ENCODE results near the gene SMARCAD1.

The SMARCAD1 gene

DNA sequence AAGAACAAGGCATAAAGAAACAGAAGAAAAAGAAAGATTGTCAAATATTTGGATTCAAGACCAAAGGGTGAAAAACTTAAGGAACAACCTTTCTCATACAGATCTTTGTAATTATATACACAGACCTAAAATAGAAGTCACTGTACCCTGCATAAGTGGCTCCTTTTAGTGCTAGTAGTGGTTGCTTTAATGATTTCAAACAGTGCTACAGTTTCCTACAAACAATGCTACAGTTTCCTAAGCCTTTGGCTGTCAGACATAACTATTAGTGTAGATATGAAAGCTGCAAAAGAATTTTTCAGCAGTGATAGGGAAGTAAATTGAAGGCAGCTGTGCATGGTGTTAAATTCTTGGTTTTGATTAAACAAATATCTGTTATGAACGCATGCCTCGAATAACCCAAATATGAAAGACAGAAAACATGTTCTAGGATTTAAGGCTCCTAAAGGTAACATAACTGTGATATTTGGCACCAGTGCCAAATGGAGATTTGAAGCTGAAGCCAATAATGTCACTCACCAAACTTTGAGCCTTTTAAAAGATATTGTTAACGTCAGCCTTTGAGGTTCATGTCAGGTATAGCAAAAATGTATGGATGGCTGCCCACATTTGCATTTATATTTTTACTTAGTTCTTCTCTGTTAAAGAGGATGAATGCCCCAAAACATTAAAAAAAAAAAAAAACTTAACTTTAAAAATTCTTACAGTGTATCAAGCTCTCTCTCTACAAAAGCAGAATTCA is 36.6 kb downstream of the SMARCAD1 start:
- no peak overlapping the region for H3K27ac ChIP-seq
- no peak for TF ChIP-seq ZFX (IDR thresholded peaks at IDR 0.05)
- TF ChIP-seq, protein P1, sequence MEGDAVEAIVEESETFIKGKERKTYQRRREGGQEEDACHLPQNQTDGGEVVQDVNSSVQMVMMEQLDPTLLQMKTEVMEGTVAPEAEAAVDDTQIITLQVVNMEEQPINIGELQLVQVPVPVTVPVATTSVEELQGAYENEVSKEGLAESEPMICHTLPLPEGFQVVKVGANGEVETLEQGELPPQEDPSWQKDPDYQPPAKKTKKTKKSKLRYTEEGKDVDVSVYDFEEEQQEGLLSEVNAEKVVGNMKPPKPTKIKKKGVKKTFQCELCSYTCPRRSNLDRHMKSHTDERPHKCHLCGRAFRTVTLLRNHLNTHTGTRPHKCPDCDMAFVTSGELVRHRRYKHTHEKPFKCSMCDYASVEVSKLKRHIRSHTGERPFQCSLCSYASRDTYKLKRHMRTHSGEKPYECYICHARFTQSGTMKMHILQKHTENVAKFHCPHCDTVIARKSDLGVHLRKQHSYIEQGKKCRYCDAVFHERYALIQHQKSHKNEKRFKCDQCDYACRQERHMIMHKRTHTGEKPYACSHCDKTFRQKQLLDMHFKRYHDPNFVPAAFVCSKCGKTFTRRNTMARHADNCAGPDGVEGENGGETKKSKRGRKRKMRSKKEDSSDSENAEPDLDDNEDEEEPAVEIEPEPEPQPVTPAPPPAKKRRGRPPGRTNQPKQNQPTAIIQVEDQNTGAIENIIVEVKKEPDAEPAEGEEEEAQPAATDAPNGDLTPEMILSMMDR (conservative IDR thresholded peaks at IDR 0.05) = no peak

DNA sequence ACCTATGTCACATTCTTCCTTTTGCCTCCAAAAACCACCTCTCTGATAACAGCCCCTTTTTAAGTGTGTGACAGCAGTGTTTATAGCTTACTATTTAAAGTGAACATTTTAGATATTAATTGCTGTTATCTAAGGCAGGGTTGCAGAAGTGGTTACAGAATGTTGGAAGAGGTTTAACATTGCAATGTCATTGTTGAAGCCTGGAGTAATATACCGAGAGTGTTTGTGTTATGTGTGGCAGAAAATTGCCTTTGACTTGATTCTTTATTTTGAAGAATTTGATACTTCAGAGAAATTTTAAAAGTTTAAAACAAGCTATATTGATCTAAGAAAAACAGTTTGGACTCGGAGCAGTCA is 37.1 kb downstream of the SMARCAD1 start:
- TF ChIP-seq, protein P1 (conservative IDR thresholded peaks at IDR 0.05) = no peak
- no peak for TF ChIP-seq ZFX (IDR thresholded peaks at IDR 0.05)
- H3K27ac ChIP-seq = no peak overlapping the region

DNA sequence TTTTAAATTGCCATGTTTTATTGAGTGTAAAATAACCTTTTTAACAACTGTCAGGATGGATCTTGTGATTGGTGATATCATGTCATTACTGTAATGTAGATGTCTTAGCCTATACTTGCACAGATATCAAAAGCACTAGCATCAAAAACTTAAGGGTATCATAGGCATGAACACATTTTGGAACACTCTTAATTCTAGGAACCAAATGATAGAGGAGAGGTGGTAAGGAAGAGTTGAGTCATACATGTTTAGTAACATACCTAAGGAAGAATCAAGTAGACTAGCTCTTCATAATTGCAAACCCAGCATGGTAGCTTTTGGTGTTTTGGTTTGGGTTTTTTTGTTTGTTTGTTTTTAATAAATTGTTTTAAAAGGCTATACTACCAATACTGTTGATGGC is 43.4 kb downstream of the SMARCAD1 start:
- H3K27ac ChIP-seq = no peak overlapping the region
- TF ChIP-seq ZFX (IDR thresholded peaks at IDR 0.05) = no peak
- TF ChIP-seq, protein P1 (conservative IDR thresholded peaks at IDR 0.05) = no peak

DNA sequence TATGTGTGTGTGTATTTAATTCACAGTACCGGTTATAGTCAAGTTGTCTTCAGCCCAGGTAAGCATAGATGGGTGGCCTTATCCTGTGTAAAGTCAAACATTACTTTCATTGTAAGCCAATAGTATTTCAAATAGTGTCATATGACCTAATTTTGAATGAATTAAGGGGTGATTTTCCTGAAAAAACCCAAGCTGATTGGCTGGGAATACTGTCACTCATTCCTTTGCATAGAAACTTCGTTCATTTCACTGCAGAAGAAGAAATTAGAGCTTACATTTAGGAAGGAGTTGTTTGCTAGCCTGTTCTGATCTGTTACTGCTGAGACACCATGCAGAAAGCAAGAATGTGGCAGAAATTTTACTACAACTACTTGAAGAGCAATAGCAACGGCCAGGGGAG is 45.4 kb downstream of the SMARCAD1 start:
- H3K27ac ChIP-seq = no peak overlapping the region
- no peak for TF ChIP-seq ZFX (IDR thresholded peaks at IDR 0.05)
- TF ChIP-seq, protein P1 (conservative IDR thresholded peaks at IDR 0.05) = no peak

DNA sequence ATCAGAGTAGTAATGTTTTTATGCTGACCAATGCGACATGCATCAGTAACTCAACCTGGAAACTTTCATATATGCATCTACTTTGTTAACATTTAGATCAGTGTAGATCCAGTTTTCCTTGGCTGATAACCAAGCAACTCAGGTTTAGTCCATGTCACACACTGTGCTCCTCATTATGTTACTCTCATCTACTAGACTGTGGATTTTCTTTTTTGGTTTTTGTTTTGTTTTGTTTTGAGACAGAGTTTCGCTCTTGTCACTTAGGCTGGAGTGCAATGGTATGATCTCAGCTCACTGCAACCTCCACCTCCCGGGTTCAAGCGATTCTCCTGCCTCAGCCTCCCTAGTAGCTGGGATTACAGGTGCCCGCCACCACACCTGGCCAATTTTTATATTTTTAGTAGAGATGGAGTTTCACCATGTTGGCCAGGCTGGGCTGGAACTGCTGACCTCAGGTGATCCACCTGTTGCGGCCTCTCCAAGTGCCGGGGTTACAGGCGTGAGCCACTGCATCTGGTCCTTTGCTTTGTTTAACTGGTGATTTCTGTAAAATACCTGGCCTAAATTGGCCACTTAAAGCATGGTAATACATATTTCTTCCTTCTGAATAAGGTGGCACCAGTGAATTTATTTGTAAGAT is 48.6 kb downstream of the SMARCAD1 start:
- TF ChIP-seq ZFX (IDR thresholded peaks at IDR 0.05) = no peak
- TF ChIP-seq, protein P1 (conservative IDR thresholded peaks at IDR 0.05) = no peak
- no peak overlapping the region for H3K27ac ChIP-seq

DNA sequence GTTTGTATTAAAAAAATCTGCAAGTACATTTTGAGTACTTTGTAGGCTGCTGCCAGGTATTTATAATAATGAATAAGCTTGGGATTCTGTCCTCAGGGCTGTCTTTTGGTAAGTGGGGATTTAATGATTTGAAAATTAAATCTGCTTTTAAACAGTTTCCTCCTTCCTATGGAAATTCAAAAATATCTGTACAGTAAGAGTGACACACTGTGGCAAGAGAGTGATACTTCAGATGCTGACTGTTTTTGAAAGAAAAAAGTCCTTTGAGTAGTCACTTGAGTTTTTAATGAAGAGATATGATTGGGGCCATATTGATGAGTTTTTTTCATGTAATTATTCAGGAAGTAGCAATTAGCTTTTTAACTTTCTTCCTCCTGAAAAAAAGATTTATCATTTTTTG is 49.2 kb downstream of the SMARCAD1 start:
- H3K27ac ChIP-seq = no peak overlapping the region
- TF ChIP-seq, protein P1 (conservative IDR thresholded peaks at IDR 0.05) = peak; percentile 43
- no peak for TF ChIP-seq ZFX (IDR thresholded peaks at IDR 0.05)

DNA sequence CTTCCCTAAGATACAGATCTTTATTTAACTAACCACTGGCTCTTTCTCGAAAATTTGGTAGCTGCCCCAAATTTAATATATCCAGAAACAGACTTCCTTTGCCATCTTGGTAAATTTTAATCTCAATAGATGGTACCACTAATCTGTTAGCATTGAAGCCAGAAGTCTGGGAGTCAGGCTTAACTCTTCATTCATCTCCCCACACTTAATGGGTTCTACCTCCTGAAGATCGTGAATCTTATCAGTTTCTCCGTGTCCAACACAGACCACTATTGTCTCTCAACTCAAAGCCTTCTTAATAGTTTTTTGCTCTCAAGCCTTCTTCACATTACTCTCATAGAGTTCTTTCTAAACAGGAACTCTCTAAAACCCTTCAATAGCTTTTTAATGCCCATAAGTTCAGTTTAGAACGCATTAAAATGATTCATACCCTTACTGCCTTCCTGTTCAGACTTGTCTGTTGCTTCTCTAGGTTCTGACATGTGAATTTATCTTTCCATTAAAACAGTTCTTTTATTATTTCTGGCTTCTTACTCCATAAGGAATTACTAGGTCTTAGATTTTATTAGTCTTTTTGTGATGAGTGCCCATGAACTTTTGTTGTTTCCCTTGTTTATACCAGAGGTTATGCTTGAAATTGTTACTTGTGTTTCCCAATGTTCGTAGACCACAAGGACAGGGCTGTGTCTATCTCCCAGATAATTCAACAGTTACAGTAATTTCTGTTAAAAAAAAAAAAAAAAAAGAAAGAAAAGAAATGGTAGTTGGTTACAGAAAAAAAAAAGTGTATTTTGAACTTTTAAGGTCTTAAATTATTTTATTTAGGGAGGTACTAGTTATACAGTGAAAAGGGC is 54.7 kb downstream of the SMARCAD1 start:
- H3K27ac ChIP-seq = no peak overlapping the region
- TF ChIP-seq ZFX (IDR thresholded peaks at IDR 0.05) = no peak
- TF ChIP-seq, protein P1 (conservative IDR thresholded peaks at IDR 0.05) = no peak

Measured in C4-2B (cell line).